NCI-H1436 treated with DMSO at 0.1 percent for 48 hours (cell line): ENCODE measurements around the gene GTF3C4.

ENCODE experiments used
- DNase-seq: peaks from one replicate; lab custom pipeline; 2025; lab: John Stamatoyannopoulos, UW

Gene GTF3C4

DNA sequence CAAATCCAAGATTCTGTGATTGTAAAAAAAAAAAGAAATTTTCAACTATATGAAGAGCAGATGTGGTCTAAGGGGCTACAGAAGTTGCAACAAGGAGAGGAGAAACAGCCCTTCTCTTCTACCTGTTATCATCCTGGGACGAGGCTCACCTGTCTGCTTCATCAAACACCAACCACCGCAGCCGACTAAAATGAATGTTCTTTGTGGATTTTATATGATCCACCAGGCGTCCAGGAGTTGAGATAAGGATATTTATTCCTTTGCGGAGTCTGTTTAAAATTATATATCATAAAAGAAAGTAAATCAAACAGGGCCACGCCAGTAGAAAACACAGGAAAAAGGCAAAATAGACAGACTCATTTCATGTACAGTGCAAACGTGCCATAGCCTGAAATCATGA is 22.0 kb upstream of the GTF3C4 start:
- DNase-seq, result no peak

DNA sequence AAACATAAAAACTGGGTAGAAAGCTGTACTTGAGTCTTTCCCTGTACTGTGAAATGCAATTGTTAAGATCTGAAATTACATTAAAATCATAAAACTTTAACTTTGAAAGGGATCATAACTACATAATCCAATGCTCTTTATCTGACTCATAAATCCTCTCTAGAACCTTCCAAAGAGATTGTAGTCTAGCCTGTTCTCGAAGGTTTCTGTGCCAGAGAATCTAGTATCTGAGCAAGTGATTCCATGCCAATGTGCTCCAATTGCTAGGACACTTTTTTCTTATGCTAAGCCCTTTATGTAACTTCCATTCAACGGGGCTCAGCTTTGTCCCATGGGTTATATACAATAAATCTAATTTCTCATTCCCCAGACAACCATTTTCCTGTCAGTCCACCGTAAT is 21.6 kb upstream of the GTF3C4 start:
- DNase-seq, result no peak

DNA sequence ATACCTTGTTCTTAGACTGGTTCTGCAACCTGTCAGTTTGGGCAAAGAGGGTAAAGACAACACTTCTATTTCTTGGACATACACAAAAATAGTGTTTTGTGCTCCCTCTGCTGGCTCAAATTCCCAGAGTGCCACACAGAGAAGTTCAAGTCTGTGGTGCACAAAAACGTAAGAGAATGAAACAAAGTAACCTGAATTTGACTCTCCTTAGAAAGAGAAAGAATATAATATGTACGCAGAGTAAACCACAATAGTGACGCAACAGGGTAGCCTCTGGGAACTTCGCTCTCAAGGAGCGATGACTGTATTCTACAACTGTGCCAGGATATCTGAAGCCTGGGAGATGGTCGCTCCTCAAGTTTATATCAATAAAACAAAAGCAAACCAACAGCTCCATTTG is 19.0 kb upstream of the GTF3C4 start:
- no peak for DNase-seq

DNA sequence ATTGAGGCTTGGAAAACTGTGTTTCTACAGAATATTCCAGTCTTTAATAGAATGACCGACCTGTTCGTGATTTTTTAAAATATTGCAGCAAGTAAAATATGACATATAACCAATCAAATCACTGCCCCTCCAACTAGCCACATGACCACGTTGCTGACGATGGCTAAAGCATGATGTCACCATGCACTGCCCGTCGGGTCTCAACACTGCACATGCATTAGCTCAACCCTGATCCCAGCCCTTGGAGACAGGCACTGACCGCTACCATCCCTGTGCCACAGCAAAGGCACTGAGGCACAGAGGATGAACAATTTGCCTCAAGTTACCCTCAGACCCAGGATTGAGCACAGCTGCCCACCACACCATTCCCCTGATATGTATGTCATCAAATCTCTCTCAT is 14.0 kb upstream of the GTF3C4 start:
- DNase-seq, result no peak

DNA sequence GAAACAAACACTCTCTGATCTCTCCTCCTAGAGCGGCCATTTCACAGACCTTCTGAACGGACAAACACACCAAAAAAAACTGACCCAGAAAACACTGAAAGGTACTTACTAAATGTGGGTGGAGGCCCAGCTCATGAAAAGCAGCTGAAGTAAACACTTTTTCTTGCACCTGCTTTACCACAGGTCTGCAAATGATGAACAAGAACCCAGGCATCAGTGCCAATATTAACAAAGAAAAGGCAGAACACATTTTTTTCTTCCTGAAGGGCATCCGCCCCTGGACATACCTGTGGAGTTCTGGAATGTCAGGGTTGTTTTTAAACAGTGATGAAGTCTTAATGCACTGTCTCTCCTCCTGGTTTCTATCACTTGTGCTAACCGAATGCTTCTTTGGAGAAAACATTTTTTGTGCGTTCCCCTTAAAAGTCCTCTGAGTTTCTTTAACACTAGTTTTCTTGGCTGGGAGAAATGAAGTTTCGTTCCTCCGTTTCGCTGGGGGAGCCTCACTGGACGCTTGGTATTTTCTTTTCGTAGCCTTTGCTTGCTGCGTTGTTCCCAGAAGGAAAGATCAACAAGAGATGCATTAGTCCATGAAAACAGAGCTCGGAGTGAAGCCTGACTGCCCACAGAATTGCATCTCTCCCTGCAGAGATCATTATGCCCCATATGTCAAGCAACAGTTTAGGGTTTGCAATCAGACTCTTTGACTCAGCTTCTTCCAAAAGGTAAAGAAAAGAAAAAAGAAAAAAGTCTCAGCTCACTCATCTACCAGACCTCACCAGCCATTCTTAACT is 7.9 kb upstream of the GTF3C4 start:
- DNase-seq, result no peak

DNA sequence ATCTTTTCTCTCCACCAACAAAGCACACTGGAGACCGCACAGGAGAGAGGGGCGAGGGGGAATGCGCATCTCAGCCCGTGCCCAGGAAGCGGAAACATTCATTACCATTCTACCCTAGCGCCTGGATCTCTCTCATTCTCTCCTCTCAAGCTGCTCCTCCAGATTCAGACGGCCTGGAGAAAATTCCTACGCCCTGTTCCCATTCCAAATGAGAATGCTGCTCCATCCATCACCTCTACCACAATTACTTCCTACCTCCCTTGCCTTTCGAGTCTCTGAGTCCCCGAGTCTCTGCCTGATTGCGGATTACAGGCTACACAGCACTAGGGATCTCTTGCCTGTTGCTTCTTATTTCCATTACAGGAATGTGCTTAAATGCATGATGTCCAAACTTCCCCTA is 7.1 kb upstream of the GTF3C4 start:
- DNase-seq, result no peak

DNA sequence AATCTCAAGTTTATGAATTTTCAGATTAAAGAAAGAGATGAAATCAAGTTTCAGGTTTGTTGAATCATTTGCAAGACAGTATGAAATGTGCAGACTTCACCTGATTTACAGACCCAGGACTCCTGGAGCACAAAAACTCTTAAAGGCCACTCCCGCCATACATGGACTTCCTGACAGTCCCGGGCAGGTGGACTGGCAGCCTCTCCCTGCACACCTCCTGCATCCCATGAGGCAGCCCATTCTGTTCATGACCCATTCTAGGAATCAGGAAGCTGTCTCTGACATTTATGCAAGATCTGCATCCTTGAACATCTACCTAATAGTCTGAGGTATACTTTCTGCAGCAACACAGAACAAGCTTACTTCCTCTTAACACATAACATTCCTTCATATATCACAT is 6.4 kb upstream of the GTF3C4 start:
- DNase-seq, result no peak

DNA sequence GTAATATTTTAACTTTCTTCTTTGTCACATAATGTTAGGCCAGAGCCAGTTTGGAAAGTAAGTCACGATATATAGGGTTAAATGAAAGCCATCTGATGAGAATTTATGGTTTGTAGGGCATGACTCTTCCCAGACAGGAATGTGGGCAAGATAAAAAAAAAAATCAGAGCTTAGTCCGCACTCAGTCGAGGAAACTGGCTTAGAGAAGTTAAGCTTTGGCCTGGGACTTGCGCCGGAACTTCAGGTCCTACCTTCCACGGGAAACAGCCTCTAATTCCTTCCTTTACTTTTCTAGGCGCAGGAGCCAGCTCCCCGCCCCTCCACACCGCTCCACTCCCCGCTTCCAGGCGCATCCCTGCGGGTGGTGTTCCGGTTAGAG is 956 bp upstream of the GTF3C4 start:
- no peak for DNase-seq

DNA sequence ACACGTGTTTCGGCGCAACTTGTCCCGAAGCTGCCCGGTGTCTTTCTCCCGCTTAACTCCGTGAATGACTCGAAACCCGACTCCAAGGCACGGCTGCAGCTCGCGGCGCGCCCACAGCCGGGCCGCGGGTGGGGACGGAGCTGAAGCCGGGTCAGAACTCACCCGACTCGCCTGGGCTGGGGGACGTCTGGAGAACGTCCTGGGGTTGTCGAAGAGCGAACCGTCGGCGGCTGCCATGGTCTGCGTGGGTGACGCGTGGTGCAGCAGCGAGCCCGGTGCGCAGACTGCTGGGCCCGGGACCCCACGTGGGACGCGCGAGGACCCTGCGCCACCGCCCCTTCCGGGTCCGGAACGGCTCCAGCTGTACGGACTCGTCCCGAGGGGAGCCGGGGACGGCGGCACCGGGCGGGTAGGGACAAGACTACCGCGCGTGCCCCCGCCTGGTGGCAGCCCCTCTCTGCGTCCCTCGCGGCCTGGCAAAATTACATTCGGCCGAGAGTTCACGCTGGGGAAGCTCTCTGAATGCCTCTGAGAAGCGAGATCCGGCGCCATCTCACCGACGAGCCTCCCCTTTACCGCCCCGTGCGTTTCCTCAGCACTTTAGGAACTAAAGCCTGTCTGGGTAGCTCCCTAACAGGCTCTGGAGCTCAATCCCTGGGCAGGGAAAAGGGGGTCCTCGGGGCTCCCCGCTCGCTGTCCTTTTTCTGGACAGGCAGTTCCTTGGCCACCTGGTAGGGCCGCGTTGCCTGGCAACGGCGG is 387 bp upstream of the GTF3C4 start, which contains the start of gene DDX31:
Gene DDX31 (minus strand): TSS at position 286 of the 759 bp plus-strand sequence. CDS start 49 bp downstream, at position 237.
- no peak for DNase-seq

DNA sequence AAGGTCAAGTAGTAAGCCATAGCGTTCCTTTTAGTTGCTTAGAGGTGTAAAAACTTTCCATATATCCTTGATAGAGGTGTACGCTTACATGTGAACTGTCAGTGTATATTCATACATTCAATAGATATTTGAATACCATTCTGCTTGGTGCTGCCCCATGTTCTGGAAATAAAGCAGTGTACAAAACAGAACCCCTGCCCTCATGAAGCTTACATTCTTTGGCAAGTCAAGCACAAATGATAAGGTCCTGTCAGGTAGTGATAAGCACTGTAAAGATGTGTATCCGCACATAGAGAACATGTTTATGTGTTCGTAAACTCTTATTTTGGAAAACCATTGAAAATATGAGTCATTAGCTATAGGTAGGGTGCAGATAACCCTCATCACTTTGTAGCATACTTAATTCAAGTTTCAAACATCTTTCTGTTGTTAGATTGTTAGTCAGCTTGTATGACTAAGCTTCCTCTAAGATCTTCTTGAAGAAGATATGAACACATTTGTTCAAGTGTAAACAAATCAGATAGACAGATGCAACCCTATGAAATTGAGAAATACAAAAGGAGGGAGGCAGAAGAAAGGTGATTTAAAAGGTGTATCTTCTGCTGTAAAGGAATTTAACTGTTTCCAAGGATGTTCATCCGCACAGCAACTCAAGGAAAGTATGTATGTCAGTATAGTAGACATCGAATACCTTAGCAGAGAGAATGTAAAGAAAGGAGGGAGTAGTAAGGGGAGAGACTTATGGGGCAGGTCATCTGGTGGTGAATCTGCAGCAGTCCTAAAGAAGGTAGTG is 1.6 kb downstream of the GTF3C4 start:
- no peak for DNase-seq

DNA sequence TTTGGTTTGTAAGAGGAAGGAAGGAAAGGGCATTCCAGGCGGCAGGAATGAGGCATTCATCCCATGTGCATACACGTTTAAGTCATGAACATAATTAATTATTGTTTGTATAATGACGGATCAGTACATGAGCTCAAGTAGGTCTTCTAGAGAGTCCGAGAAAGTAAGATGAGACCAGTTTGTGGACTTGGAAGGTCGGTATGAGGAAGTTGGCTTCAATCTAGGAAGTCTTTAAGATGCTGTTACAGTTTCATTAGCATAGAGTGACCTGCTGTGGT is 2.1 kb downstream of the GTF3C4 start:
- no peak for DNase-seq

DNA sequence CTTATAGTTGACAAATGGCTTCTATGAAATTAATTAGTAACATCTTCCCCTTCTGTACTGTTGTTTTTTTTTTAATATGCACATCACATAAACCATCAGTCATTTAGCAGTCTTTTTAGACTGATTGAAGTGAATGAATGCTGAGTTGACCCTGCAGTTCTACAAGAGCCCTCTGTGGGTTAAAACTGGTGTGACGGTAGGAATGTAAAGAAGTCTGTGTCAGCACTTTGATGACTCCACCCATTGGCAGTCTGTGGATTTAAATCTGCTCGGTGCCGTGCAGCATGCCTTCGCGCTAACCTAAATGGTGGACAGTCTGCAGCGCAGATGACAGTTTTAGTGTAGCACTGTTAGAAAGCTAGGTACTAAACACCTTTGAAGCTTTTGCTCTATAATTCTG is 3.1 kb downstream of the GTF3C4 start:
- DNase-seq, result no peak

DNA sequence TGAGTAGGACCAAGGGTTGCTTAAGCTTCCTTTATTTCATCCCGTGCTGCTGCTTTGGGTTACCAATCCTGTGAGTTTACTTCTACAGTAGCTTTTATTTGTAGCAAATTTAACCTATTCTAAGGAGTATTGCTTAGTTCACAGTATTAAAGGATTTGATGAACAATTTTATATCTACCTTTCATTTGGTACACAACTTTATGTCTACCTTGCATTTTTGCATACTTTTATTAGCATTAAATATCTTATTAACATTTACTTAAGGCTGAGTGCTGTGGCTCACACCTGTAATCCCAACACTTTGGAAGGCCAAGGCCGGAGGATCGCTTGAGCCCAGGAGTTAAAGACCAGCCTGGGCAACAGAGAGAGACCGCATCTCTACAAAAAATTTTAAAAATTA is 4.2 kb downstream of the GTF3C4 start:
- DNase-seq, result no peak

DNA sequence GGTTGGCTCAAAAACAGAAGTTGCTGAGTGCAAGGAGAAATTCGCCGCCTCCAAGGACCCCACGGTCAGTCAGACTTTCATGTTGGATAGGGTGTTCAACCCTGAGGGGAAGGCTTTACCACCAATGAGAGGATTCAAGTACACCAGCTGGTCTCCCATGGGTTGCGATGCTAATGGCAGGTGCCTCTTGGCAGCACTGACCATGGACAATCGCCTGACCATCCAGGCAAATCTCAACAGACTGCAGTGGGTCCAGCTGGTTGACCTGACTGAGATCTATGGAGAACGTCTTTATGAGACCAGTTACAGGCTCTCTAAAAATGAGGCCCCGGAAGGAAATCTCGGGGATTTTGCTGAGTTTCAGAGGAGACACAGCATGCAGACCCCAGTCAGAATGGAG is 7.7 kb downstream of the GTF3C4 start:
- no peak for DNase-seq

DNA sequence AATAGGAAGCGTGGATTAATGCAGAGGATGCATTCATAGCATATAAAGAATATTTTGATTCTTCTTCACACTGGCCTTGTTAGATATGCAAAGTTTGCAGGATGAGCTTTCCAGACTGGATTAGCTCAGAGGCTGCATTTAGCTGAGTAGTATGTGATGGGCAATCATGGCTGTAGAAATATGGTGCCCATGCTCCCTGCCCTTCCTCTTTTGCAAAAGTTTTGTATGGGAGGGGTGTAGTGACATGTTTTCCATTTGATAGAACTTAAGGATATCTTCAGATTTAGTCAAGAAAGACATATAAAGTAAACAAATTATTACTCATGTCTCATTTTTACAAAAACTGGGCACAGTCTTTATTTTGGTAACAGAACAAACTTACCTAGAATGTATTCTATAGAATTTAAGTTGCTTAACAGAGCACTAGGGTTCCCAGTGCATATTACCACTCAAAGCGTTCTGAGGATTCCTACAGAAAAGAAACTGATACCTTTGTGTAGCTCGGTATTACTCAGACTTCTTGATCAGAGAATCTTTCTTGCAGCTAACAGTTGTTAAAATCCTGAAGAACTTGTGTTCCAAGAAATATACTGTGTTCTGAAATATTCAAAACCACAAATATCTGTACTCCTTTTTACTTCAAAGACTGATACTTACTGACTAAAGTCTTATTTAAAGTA is 9.8 kb downstream of the GTF3C4 start:
- no peak for DNase-seq

DNA sequence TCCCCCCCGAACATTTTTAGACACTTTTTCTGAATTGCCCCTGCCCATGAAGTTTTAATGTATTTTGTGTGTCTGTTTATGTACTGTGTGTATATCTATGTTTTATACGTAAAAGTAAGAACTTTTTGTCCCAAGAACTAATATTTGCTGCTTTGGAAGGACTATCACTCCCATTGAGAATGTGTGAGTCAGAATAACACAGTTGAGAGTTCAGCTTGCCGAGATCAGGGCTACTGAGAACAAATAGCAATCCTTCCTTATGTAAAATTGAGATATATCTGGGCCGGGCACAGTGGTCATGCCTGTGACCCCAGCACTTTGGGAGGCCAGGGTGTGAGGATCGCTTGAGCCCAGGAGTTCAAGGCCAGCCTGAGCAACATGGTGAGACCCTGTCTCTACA is 11.3 kb downstream of the GTF3C4 start:
- no peak for DNase-seq

DNA sequence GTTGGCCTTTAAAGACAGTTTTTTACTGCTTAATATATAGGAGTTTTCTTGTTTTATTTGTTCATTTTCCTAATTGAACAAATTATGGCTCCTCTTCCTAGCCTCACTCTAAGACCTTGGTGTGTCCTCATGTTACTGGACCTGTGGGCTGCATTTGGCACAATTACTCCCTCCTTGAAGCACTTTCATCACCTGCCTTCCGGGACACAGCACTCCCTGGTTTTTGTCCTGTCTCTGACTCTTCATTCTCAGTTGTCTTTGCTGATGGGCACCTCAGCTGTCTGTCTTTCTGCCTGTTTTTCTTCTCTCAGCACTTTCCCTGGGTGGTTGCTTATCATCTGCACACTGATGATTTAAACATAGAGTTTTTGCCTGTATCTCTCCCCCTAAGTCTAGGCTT is 13.6 kb downstream of the GTF3C4 start:
- DNase-seq, result no peak

DNA sequence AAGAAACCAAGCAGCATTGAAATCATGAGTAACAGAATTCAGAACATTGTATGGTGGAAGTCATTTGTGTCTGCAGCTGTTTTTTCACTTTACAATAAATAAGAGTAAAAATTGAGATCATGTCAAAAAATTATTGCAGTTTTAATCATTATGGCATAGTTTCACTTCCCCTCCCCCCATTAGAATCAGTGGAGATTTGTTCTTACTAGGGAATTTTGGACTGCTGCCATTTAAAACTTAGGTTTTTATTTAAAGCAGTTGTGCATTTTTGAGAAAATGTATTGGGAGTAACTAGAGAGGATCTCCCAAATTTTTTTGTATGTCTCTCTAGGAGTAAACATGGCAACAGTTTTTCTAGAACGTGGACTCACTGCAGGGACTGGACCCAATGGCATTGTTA is 20.4 kb downstream of the GTF3C4 start:
- DNase-seq, result no peak

DNA sequence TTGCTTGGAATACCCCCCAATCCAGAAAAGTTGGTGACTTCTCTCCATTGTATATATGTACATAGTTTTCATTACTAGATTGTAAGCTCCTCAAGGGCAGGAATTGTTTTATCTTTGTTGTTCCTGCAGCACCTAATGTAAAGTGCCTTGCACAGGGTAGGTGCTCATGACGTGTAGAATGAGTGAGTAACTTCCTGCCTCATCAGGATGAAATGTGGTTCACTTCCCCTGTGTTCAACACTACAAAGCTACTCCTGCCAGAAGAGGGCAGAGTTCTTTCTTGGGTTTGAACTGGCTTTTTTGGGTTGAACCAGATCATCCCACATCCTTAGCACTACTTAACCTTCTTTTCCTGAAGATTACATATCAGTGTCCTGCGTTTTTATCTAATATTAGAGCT is 23.9 kb downstream of the GTF3C4 start:
- no peak for DNase-seq

DNA sequence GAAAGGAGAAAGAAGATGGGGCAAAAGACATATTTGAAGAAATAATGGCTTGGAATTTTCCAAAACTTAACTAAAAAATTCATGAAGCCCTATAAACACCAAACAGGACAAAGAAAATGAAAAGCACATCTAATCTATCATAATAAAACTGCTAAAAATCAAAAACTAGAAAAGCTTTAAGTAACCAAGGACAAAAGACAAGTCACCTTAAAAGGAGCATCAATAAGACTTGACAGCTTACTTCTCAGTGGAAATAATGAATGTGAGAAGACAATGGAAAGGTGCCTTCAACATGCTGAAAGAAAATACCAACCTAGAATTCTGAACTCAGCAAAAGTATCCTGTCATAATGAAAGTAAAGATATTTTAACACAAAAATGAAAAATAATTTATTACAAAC is 27.0 kb downstream of the GTF3C4 start:
- no peak for DNase-seq

DNA sequence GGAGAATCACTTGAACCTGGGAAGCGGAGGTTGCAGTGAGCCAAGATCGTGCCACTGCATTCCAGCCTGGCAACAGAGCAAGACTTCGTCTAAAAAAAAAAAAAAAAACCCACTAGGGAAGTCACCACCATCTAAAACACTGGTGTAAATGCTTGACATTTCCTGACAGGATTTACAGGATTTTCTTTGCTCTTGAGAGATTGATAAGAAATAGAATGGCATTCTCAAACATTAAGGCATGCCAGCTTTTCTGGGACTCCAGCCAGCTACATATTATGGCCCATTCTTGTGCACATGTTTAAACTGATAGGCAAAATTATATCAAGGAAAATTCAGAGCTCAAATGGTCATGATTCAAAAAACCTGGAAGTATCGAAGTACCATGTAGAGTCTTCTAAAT is 28.7 kb downstream of the GTF3C4 start:
- DNase-seq, result no peak

DNA sequence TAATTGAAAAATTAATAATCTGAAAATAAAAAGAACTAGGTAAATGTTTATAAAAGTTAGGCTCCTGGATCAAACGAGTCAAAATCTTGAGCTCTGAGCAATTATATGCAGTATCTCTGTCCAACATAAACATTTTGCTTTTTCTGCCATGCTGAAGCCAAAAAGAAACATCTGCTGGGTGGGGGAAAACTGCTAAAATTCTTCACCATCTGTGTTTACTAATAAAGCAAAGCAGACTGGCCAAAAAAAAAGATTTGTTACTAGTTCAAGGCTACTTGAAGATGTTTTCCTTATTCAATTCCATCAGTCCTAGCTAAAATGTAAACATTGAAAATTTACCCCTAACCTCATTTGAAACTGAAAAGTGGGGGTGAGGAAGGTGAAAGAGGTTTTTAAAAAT is 29.7 kb downstream of the GTF3C4 start:
- no peak for DNase-seq

DNA sequence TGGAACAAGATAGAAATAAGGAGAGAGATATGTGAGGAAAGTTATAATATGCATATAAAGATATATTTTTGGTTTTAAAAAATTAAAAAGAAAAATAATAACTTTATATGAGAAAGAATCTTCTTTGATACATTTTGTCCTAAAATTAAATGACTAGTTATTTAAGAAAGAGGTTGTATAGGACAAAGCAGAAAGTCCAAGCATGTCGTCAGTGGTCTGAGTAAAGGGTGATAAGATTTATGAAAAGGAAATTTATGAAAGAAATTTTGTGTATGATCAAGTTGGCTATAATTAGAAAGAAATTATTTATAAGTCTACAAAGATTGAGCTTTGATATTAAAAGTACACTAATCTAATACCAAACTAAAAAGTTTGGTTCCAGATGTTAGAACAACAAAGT is 32.0 kb downstream of the GTF3C4 start:
- DNase-seq, result no peak
